GM11168 (cell line): Measurements from ENCODE around the gene FTO.

ENCODE experiments used
- in situ Hi-C: fragments of 300-500 bp; cut with MboI; formaldehyde crosslinking; loops from one replicate; pipeline ENCODE4 v1.12.0; 2022; ENCODE audit warnings: low sequenced_read_pairs; ENCODE audit not compliant: unreplicated experiment

FTO gene

DNA sequence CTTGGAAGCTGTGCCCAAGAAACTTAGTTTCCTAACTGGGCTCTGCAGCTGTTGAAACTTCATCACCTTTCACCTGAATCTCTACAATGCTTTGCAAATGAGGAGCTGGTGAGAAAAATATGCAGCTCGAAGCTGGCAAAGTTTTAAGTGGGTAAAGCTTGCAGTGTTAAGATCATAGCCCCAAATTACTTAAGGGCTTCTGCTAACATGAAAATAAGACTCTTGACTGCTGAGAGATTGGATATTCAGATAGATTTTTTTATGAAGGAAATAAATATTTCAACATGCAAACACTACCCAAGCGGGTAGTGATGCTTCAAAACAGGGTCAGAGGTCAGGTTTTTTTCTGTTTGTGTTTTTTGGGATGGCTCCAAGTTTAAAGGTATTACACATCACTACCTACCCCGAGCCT lies 278.7 kb downstream of the FTO start:
- in situ Hi-C loops: no loop called here

GRCh38 chr16:53984936-53985335 lies 281.0 kb downstream of the FTO start:
- in situ Hi-C loops: no loop called here

DNA sequence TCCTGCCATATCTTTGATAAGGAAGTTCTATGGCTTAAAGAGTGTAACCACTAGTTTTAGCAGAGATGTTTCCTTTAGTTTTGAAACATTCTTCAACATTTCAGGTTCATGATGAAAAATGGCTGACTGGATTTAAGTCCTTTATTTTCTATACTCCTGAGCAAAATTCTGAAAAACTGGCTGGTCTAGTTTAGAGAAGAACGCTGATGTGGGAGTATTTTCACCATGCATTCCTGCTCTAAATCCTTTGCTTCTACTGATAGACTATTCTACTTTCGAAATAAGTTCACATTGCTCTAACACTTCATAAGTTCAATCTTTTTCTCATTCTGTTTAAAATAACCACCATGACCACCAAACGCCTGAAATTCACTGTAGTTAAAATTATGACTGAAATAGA lies 281.9 kb downstream of the FTO start:
- in situ Hi-C loops: no loop called here

GRCh38 chr16:53986793-53987192 lies 282.8 kb downstream of the FTO start:
- in situ Hi-C loops: no loop called here

DNA sequence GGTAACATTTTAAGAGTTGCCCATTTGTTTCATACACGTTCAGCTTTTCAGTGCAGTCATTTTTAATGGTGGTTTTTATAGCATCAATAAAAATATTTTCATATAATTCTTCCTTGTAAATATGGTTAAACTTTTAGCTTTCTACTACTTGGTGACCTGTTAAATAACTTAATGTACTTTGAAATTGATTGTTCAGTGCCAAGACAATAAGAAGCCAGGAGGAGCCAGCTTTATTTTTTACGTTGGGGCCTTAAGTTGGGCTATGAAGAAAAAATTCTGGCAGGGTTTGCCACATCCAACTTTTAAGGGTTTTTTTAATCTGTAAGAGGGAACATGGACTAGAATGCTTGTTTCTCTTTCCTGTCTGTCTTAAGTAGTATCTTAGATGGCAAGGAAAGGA lies 284.2 kb downstream of the FTO start:
- in situ Hi-C loops: no loop called here

- in situ Hi-C loops: no loop called here
Observed at GRCh38 chr16:53989597-53989996, 285.6 kb downstream of the FTO start.

- in situ Hi-C loops: no loop called here
Observed at GRCh38 chr16:53991754-53992378, 287.9 kb downstream of the FTO start.

DNA sequence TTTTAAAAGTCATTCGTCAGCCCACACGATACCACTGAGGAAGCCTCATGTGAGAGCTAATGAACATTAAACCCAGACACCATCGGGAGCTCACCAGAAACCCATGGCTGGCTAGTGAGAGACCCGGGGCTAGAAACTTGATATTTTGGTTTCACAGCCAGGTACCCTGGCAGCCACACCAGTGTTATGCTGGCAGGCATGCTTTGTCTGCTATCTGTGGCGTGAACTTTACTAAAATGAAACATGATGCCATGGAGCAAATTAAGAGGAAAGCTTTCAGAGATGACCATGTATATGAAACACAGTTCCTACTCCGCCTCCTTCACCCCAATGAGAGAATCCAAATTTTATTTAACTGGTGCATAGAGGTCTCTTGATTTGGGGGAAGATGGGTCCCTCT lies 291.4 kb downstream of the FTO start:
- in situ Hi-C loops: no loop called here

- in situ Hi-C loops: no loop called here
Observed at GRCh38 chr16:53996961-53997360, 293.0 kb downstream of the FTO start.

- in situ Hi-C loops: no loop called here
Observed at GRCh38 chr16:53998024-53998810, 294.3 kb downstream of the FTO start.

GRCh38 chr16:53998966-53999522 lies 295.1 kb downstream of the FTO start:
- in situ Hi-C loops: no loop called here

GRCh38 chr16:53999841-54000240 lies 295.9 kb downstream of the FTO start:
- in situ Hi-C loops: no loop called here

GRCh38 chr16:54000361-54000760 lies 296.4 kb downstream of the FTO start:
- in situ Hi-C loops: no loop called here

DNA sequence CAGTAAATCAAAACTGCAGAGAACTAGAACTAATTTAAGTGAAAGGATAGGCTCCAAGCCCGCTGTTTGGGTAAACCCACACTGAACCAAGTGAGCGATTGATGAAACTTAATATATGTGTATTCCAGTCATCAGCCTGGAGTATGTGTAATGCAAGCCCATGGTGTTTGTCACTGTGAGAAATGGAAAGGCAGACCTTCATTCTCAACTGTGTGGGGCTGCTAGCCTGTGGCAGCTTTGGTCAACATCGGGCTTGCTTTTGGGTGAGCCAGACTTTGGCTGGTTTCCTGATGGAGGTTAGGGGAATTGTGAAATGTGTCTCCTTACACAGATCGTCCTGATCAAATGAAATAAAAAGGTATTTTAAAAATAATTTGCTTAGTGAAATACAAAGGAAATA lies 302.7 kb downstream of the FTO start:
- in situ Hi-C loops: no loop called here

DNA sequence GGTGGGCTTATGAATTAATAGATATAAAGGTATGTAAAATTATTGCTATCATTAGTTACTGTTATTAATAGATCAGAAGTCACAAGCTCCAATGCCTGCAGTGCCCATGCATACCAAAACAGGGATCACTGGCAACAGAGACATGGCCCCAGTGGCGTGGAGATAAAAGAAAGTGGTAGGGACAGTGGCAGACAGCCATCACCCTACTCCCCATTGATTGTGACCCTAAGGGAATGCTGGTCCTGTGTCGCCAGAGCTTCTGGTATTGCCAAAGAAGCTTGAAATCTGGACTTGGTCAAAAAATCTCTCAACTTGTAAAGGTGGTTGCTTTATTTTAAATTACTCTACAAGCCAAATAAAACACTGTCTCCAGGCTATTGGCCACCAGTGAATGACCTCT lies 303.5 kb downstream of the FTO start:
- in situ Hi-C loops: no loop called here

GRCh38 chr16:54009464-54010176 lies 305.7 kb downstream of the FTO start:
- in situ Hi-C loops: no loop called here

DNA sequence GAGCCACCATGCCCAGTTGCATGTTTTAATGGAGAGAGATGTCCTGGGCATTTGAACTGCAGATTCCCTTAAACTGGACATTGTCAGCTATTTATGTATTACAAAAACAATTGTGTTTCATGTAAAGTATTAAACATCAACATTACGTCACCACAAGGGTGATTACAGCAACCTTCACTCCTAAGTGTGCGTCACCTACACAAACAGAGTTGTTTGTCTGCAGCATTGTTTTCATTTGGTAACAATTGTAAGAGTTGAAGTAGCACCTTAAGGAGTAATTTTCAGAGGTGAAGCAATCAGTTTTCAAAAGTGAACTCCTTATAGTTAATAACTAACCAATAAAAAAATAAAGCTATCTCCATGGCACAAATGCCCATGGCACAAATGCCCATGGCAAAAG lies 311.2 kb downstream of the FTO start:
- in situ Hi-C loops: no loop called here

GRCh38 chr16:54022362-54022761 lies 318.4 kb downstream of the FTO start:
- in situ Hi-C loops: no loop called here

- in situ Hi-C loops: no loop called here
Observed at GRCh38 chr16:54026456-54026855, 322.5 kb downstream of the FTO start.

GRCh38 chr16:54027062-54027461 lies 323.1 kb downstream of the FTO start:
- in situ Hi-C loops: no loop called here

GRCh38 chr16:54027558-54027957 lies 323.6 kb downstream of the FTO start:
- in situ Hi-C loops: no loop called here
